ENCODE results near the gene ATF1.
"Not testable (repeated sequence)": the region's sequence is repeated elsewhere in the genome, so short reads cannot be mapped to it uniquely, and the experiment has no call there.

ATF1 gene

DNA sequence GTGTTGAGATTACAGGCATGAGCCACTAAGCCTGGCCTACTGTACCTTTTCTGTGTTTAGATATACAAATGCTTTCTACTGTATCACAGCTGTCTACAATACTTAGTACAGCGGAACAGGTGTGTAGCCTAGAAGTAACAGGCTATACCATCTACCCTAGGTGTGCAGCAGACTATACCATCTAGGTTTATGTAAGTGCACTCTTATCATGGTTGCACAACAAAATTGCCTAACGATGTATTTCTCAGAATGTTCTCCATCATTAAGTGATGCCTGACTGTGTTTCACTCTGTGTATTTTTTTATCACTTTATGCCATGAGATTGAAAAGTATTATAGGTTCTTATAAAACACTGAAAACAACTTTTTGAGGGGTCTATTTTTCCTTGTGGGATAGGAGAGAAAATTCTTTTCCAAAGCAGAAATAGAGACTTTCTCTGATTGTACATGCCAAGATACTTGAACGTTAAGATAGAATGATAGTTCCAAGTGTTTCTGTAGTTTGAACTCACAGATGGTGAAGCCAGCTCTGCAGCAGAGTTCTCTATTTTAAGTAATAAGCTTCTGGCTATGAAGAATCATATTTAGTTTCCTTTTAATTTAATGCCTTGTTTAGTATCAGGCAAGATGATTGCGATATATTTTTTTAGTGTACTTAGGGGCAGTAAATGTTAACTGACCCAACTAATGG lies 95.9 kb downstream of the ATF1 start:
- TF ChIP-seq, protein P1, sequence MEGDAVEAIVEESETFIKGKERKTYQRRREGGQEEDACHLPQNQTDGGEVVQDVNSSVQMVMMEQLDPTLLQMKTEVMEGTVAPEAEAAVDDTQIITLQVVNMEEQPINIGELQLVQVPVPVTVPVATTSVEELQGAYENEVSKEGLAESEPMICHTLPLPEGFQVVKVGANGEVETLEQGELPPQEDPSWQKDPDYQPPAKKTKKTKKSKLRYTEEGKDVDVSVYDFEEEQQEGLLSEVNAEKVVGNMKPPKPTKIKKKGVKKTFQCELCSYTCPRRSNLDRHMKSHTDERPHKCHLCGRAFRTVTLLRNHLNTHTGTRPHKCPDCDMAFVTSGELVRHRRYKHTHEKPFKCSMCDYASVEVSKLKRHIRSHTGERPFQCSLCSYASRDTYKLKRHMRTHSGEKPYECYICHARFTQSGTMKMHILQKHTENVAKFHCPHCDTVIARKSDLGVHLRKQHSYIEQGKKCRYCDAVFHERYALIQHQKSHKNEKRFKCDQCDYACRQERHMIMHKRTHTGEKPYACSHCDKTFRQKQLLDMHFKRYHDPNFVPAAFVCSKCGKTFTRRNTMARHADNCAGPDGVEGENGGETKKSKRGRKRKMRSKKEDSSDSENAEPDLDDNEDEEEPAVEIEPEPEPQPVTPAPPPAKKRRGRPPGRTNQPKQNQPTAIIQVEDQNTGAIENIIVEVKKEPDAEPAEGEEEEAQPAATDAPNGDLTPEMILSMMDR (IDR thresholded peaks at IDR 0.05; ENCODE audit: low read depth, low read length, missing control alignments): no peak
- no peak overlapping the region for H3K4me3 ChIP-seq (replicated peaks; ENCODE audit: low read depth, low read length)

DNA sequence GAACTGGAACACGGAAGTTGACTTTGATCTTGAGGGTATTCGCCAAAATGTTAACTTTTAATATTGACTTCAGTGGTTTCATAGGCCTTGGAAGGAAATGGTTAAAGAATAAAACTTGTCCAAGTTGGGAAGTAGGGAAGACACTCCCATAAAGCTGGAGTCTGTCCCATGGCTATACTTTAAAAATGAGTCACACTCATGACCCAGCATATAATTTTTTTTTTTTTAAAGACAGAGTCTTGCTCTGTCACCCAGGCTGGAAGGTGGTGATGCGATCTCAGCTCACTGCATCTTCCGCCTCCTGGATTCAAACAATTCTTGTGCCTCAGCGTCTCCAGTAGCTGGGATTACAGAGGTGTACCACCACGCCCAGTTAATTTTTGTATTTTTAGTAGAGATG lies 98.4 kb downstream of the ATF1 start:
- DNase-seq (ENCODE audit: extremely low read depth, low read depth): peak; percentile 15
- no peak overlapping the region for H3K4me3 ChIP-seq (replicated peaks; ENCODE audit: low read depth, low read length)
- TF ChIP-seq, protein P1 (IDR thresholded peaks at IDR 0.05; ENCODE audit: low read depth, low read length, missing control alignments): no peak

More for the DNA sequence above, 95.9 kb downstream of the ATF1 start:
- no peak for DNase-seq (ENCODE audit: extremely low read depth, low read depth)

GRCh38 chr12:50865266-50865665 lies 101.4 kb downstream of the ATF1 start:
- TF ChIP-seq, protein P1 (IDR thresholded peaks at IDR 0.05; ENCODE audit: low read depth, low read length, missing control alignments): no peak
- DNase-seq (ENCODE audit: extremely low read depth, low read depth): no peak
- H3K4me3 ChIP-seq (replicated peaks; ENCODE audit: low read depth, low read length): no peak overlapping the region

DNA sequence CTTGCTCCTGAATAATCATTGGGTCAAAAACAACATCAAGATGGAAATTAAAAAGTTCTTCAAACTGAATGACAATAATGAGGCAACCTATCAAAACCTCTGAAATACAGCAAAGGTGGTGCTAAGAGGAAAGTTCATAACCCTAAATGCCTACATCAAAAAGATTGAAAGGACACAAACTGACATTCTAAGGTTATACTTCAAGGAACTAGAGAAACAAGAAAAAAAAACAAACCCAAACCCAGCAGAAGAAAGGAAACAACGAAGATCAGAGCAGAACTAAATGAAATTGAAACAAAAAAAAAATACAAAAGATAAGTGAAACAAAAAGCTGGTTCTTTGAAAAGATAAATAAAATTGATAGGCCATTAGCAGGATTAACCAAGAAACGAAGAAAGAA lies 105.0 kb downstream of the ATF1 start:
- not testable (repeated sequence) for DNase-seq (ENCODE audit: extremely low read depth, low read depth); H3K4me3 ChIP-seq (replicated peaks; ENCODE audit: low read depth, low read length)
